PC-9 (cell line): ENCODE measurements around the gene CDK8.

ENCODE experiments used
- CTCF ChIP-seq: fragments of 200-600 bp; sonication (generic); conservative IDR thresholded peaks from 2 replicates; pipeline ENCODE4 v1.6.1; 2017; ENCODE audit warnings: mixed run types, antibody characterized with exemption, mild to moderate bottlenecking, moderate library complexity
- EZH2 ChIP-seq: fragments of 200-600 bp; sonication (generic); IDR thresholded peaks from 2 replicates; pipeline ENCODE4 v1.8.0; 2017; ENCODE audit warnings: antibody characterized with exemption, low read depth

GRCh38 chr13:26220575-26220974 lies 33.4 kb upstream of the CDK8 start:
- TF ChIP-seq EZH2: no peak
- TF ChIP-seq CTCF: no peak
